Stimulated activated CD8-positive, alpha-beta memory T cell treated with anti-CD3 and anti-CD28 coated beads, Interleukin-2, amount 100 ng/mL, for 48 hours (primary cell): ENCODE results near the gene ADAMTSL1.
"Not testable (repeated sequence)": the region's sequence is repeated elsewhere in the genome, so short reads cannot be mapped to it uniquely, and the experiment has no call there.

ENCODE experiments used
- DNase-seq, 2 donors: peaks; one replicate each; pipeline ENCODE4 v3.0.0-alpha.2; 2020; ENCODE audit warnings: low read depth in 2 of 2

Gene ADAMTSL1

GRCh38 chr9:18863791-18864190, 389.8 kb downstream of the ADAMTSL1 start:
- no peak for DNase-seq

GRCh38 chr9:18864516-18864915, 390.6 kb downstream of the ADAMTSL1 start:
- no peak for DNase-seq

GRCh38 chr9:18865542-18865941, 391.6 kb downstream of the ADAMTSL1 start:
- no peak for DNase-seq

- DNase-seq, result no peak
Observed at GRCh38 chr9:18866121-18866831, 392.3 kb downstream of the ADAMTSL1 start.

GRCh38 chr9:18869725-18870124, 395.8 kb downstream of the ADAMTSL1 start:
- DNase-seq, result no peak

GRCh38 chr9:18874069-18874468, 400.1 kb downstream of the ADAMTSL1 start:
- DNase-seq, result no peak

GRCh38 chr9:18874990-18875389, 401.0 kb downstream of the ADAMTSL1 start:
- not testable (repeated sequence) for DNase-seq

- no peak for DNase-seq
Observed at GRCh38 chr9:18877984-18878383, 404.0 kb downstream of the ADAMTSL1 start.

- DNase-seq, result no peak
Observed at GRCh38 chr9:18881758-18882157, 407.8 kb downstream of the ADAMTSL1 start.

GRCh38 chr9:18887546-18887945, 413.6 kb downstream of the ADAMTSL1 start:
- DNase-seq, result no peak

GRCh38 chr9:18888290-18888689, 414.3 kb downstream of the ADAMTSL1 start:
- no peak for DNase-seq

- DNase-seq, result no peak
Observed at GRCh38 chr9:18889550-18889949, 415.6 kb downstream of the ADAMTSL1 start.

GRCh38 chr9:18890372-18890771, 416.4 kb downstream of the ADAMTSL1 start:
- DNase-seq, result no peak

GRCh38 chr9:18891946-18892670, 418.2 kb downstream of the ADAMTSL1 start:
- DNase-seq, result no peak

GRCh38 chr9:18893046-18893445, 419.1 kb downstream of the ADAMTSL1 start:
- DNase-seq, result no peak

- no peak for DNase-seq
Observed at GRCh38 chr9:18893491-18893890, 419.5 kb downstream of the ADAMTSL1 start.

- DNase-seq, result no peak
Observed at GRCh38 chr9:18896004-18896403, 422.1 kb downstream of the ADAMTSL1 start.

GRCh38 chr9:18896531-18897179, 422.7 kb downstream of the ADAMTSL1 start:
- DNase-seq, result no peak

- no peak for DNase-seq
Observed at GRCh38 chr9:18903450-18903849, 429.5 kb downstream of the ADAMTSL1 start.

- DNase-seq, result no peak
Observed at GRCh38 chr9:18905028-18905882, 431.3 kb downstream of the ADAMTSL1 start.

- DNase-seq, result no peak
Observed at GRCh38 chr9:18905883-18906629, 432.1 kb downstream of the ADAMTSL1 start.
